Activated CD4-positive, alpha-beta memory T cell treated with anti-CD3 and anti-CD28 coated beads, Interleukin-2, amount 10 ng/mL, durations not matched to agents 7 days and 5 days (primary cell): Measurements from ENCODE around the gene UNC45B. TPM values are rescaled to one million over a fixed set of nuclear protein-coding genes. Genes with fewer than 3 reads are reported as not detected.

ENCODE experiments used
- CTCF ChIA-PET: fragments of 350-600 bp; sonication (Branson Sonifier 250); formaldehyde crosslinking; loops from one replicate; lab custom pipeline; 2021; ENCODE audit warnings: antibody characterized with exemption, inconsistent platforms; lab: Charles Lee
- POLR2A ChIA-PET: fragments of 350-600 bp; sonication (Branson Sonifier 250); formaldehyde crosslinking; loops from one replicate; lab custom pipeline; 2021; ENCODE audit warnings: antibody characterized with exemption; lab: Charles Lee
- DNase-seq: peaks from one replicate; pipeline ENCODE4 v3.0.0-alpha.2; 2020
- H3K27ac Mint-ChIP-seq: one replicate; pipeline ENCODE4 v1.8.0; 2021; ENCODE audit warnings: mild to moderate bottlenecking, mixed read lengths
- H3K27me3 Mint-ChIP-seq: one replicate; pipeline ENCODE4 v1.8.0; 2021; ENCODE audit warnings: mixed read lengths
- H3K36me3 Mint-ChIP-seq: one replicate; pipeline ENCODE4 v1.8.0; 2021; ENCODE audit warnings: low read depth, mixed read lengths
- H3K4me1 Mint-ChIP-seq: one replicate; pipeline ENCODE4 v1.8.0; 2021; ENCODE audit warnings: mixed read lengths
- H3K4me3 Mint-ChIP-seq: one replicate; pipeline ENCODE4 v1.8.0; 2021; ENCODE audit warnings: mild to moderate bottlenecking, mixed read lengths
- H3K9me3 Mint-ChIP-seq: one replicate; pipeline ENCODE4 v1.8.0; 2021; ENCODE audit warnings: mixed read lengths
- total RNA-seq, 2 experiments: library from RNA; stranded (reverse); gene quantifications; one replicate each; pipeline ENCODE4 v1.2.3, GENCODE V29; 2021

The UNC45B gene
- total RNA-seq, 2 experiments from 2014 or later, result 0.18 to 0.25 TPM

DNA sequence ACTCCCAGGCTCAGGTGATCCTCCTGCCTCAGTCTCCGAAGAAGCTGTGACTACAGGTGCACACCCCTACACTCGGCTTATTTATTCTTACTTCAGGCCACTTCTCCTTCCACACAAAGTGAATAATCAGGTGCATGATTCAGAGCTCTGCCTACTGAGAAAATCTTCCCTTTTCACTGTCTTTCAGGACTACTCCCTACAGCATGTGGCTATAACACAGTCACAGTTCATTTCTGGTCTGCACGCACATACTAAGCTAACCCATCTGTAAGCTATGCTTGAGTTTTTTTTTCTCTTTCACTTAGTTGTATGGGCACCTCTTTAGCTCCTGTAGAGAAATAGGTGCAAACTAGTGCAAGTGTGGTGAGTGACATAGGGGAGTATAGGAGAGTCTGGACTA, 87.7 kb downstream of the UNC45B start:
- CTCF ChIA-PET, result interaction anchor here (0.9 to 1.1 kb wide), 2 partner anchors 17 to 57 kb away, joined by 3 read pairs; no protein-coding TSS in a partner anchor
- Mint-ChIP-seq H3K27me3 (no peaks in the 10 kb centered on the region), H3K9me3 (peaks cover 19% of the 10 kb centered on the region), H3K36me3 (peaks cover 63% of the 10 kb centered on the region), H3K4me3 (no peak overlapping the region), H3K27ac (no peak overlapping the region), H3K4me1 (peaks cover 38% of the 10 kb centered on the region)
- POLR2A ChIA-PET, result interaction anchor here (1.1 to 1.6 kb wide), 3 partner anchors 9 to 265 kb away, joined by 3 to 17 read pairs (median 3); no protein-coding TSS in a partner anchor
- no peak for DNase-seq

DNA sequence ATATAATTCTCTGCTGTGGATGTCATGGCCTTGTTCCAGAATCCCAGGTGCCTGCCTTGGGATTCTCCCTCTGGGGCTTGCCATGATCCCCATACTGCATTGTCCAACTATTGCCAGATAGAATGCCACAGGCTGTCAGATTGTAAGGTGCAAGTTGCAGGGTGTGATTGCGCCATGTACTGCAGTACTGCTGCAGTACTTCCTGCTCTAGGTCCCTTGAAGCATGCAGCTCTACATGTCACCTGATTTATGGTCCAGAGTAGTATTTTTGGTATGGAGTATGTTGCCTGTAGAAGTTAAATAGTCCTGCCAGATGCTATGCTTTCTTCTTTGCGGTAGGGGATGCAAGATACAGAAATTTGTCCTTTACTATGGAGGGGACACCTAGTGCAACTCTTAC, 88.3 kb downstream of the UNC45B start:
- Mint-ChIP-seq H3K4me1 (peaks cover 40% of the 10 kb centered on the region), H3K36me3 (peaks cover 61% of the 10 kb centered on the region), H3K27me3 (no peaks in the 10 kb centered on the region), H3K27ac (no peak overlapping the region), H3K9me3 (peaks cover 16% of the 10 kb centered on the region), H3K4me3 (no peak overlapping the region)
- ChIA-PET POLR2A (interaction anchor here (1.1 to 1.6 kb wide), 3 partner anchors 10 to 264 kb away, joined by 3 to 17 read pairs (median 3); no protein-coding TSS in a partner anchor), CTCF (interaction anchor here (0.9 to 1.1 kb wide), 2 partner anchors 17 to 57 kb away, joined by 3 read pairs; no protein-coding TSS in a partner anchor)
- no peak for DNase-seq

DNA sequence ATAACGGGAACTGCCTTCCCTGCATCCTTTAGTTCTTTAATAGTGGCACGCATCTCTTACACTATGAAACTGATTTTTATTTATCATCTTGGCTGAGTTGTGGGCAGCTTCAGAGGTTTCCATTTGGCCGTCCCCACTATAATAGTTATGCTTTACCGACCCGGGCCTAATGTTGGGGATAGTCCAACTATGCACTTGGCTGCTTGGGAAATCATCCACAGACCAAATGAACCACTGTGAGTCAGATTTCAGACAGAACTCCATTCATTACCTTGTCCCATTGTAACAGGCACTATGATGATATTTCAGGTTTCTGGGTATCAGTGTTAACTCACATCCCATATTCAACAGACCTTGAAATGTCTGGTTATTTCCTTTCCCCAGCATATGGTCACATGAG, 89.2 kb downstream of the UNC45B start:
- Mint-ChIP-seq H3K36me3 (peaks cover 64% of the 10 kb centered on the region), H3K9me3 (peaks cover 13% of the 10 kb centered on the region), H3K27ac (no peak overlapping the region), H3K4me1 (peaks cover 44% of the 10 kb centered on the region), H3K27me3 (no peaks in the 10 kb centered on the region), H3K4me3 (no peak overlapping the region)
- POLR2A ChIA-PET, result interaction anchor here (8.4 to 9.2 kb wide), 2 partner anchors 16 to 24 kb away, joined by 152 to 498 read pairs; no protein-coding TSS in a partner anchor
- no peak for DNase-seq
- CTCF ChIA-PET, result no interaction called here

DNA sequence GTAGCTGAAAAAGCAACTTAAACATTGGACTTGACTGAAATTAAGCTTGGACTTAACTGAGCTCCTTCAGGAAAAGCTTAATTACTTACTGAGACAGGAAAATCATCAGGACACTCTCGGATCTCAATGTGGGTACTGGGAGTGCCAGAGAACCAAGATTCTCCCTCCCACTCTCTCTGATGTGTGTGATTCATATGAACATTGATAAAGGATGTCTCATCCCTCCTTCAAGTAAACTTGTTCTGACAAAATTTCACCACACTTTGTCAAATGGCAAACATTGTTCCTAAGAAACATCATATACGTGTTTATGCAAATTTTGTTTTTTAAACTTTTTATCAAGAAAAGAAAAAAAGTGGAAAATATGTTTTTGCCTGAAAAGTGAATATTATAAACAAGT, 91.2 kb downstream of the UNC45B start:
- Mint-ChIP-seq H3K36me3 (peaks cover 76% of the 10 kb centered on the region), H3K9me3 (peaks cover 13% of the 10 kb centered on the region), H3K27me3 (no peaks in the 10 kb centered on the region), H3K4me1 (peaks cover 44% of the 10 kb centered on the region), H3K27ac (peak overlapping the region; percentile 15), H3K4me3 (peak overlapping the region; percentile 46)
- POLR2A ChIA-PET, result interaction anchor here (0.7 to 9.2 kb wide), 13 partner anchors 10 to 350 kb away, joined by 3 to 498 read pairs (median 5); partner anchors contain the start of genes LIG3, NLE1, PEX12 and SLFN11
- CTCF ChIA-PET, result interaction anchor here (1.3 to 2.4 kb wide), 2 partner anchors 25 to 75 kb away, joined by 5 to 6 read pairs; no protein-coding TSS in a partner anchor
- DNase-seq, result no peak

Other genes with a start within 250 kb of the UNC45B start
- 1 to 10 TPM; 1.5 to 1.9 TPM for gene CCT6B, start 186.4 kb upstream of the UNC45B start, total RNA-seq
- gene ZNF830, start 186.3 kb upstream of the UNC45B start, total RNA-seq, result 10 to 100 TPM; 25.2 to 25.4 TPM
- 10 to 100 TPM; 35.0 to 38.3 TPM for gene LIG3, start 167.3 kb upstream of the UNC45B start, total RNA-seq
- gene RFFL, start 84.1 kb upstream of the UNC45B start, total RNA-seq, result 10 to 100 TPM; 47.3 to 53.9 TPM
- gene RAD51D, start 28.0 kb upstream of the UNC45B start, total RNA-seq, result 10 to 100 TPM; 25.6 to 25.9 TPM
- gene FNDC8, start 26.2 kb upstream of the UNC45B start, total RNA-seq, result not detected
- 10 to 100 TPM; 13.4 to 14.0 TPM for gene NLE1, start 5.5 kb upstream of the UNC45B start, total RNA-seq
- not detected for gene SLC35G3, start 46.6 kb downstream of the UNC45B start, total RNA-seq
- 100 to 1,000 TPM; 231 to 240 TPM for gene SLFN5, start 95.3 kb downstream of the UNC45B start, total RNA-seq
- 10 to 100 TPM; 67.5 to 72.6 TPM for gene SLFN11, start 225.8 kb downstream of the UNC45B start, total RNA-seq